Activated CD8-positive, alpha-beta T cell treated with anti-CD3 and anti-CD28 coated beads for 36 hours (primary cell): ENCODE data around the gene SRL. TPM values are rescaled to one million over a fixed set of nuclear protein-coding genes. Genes with fewer than 3 reads are reported as not detected.

ENCODE experiments used
- ATAC-seq: fragments of 200-7000 bp; cut with Tn5 transposase; one replicate; pipeline ENCODE4 v1.10.0; 2021; ENCODE audit warnings: mild to moderate bottlenecking, moderate library complexity
- CTCF ChIA-PET: fragments of 350-600 bp; sonication (Branson Sonifier 250); formaldehyde crosslinking; loops from one replicate; lab custom pipeline; 2021; ENCODE audit warnings: antibody characterized with exemption; lab: Charles Lee
- POLR2A ChIA-PET: fragments of 350-600 bp; sonication (Branson Sonifier 250); formaldehyde crosslinking; loops from one replicate; lab custom pipeline; 2021; ENCODE audit warnings: antibody characterized with exemption; lab: Charles Lee
- DNase-seq: peaks from one replicate; pipeline ENCODE4 v3.0.0-alpha.2; 2020
- H3K27ac Mint-ChIP-seq: one replicate; pipeline ENCODE4 v1.8.0; 2021; ENCODE audit warnings: mild to moderate bottlenecking, mixed read lengths
- H3K27me3 Mint-ChIP-seq: one replicate; pipeline ENCODE4 v1.8.0; 2021; ENCODE audit warnings: mixed read lengths
- H3K36me3 Mint-ChIP-seq: one replicate; pipeline ENCODE4 v1.8.0; 2021; ENCODE audit warnings: low read depth, mixed read lengths
- H3K4me1 Mint-ChIP-seq: one replicate; pipeline ENCODE4 v1.8.0; 2021; ENCODE audit warnings: low read depth, mixed read lengths
- H3K4me3 Mint-ChIP-seq: one replicate; pipeline ENCODE4 v1.8.0; 2021; ENCODE audit warnings: mild to moderate bottlenecking, moderate library complexity, mixed read lengths
- H3K9me3 Mint-ChIP-seq: one replicate; pipeline ENCODE4 v1.8.0; 2021; ENCODE audit warnings: mixed read lengths
- intact Hi-C: fragments of 100-400 bp; cut with micrococcal nuclease; formaldehyde crosslinking; loops from one replicate; pipeline ENCODE4 v1.10.0; 2022
- total RNA-seq, 2 experiments: library from RNA; stranded (reverse); gene quantifications; one replicate each; pipeline ENCODE4 v1.2.3, GENCODE V29; 2021
- TF ChIP-seq, protein P1 (sequence below): fragments of 200-600 bp; IDR thresholded peaks from one replicate; pipeline ENCODE4 v1.8.0; 2022; ENCODE audit warnings: antibody characterized with exemption, mild to moderate bottlenecking

Gene SRL
- total RNA-seq, 2 experiments from 2014 or later = not detected

- Mint-ChIP-seq H3K4me3 (no peak overlapping the region), H3K4me1 (no peaks in the 10 kb centered on the region), H3K27ac (no peak overlapping the region), H3K27me3 (peaks cover 3% of the 10 kb centered on the region), H3K36me3 (no peaks in the 10 kb centered on the region), H3K9me3 (no peaks in the 10 kb centered on the region)
- TF ChIP-seq, protein P1, sequence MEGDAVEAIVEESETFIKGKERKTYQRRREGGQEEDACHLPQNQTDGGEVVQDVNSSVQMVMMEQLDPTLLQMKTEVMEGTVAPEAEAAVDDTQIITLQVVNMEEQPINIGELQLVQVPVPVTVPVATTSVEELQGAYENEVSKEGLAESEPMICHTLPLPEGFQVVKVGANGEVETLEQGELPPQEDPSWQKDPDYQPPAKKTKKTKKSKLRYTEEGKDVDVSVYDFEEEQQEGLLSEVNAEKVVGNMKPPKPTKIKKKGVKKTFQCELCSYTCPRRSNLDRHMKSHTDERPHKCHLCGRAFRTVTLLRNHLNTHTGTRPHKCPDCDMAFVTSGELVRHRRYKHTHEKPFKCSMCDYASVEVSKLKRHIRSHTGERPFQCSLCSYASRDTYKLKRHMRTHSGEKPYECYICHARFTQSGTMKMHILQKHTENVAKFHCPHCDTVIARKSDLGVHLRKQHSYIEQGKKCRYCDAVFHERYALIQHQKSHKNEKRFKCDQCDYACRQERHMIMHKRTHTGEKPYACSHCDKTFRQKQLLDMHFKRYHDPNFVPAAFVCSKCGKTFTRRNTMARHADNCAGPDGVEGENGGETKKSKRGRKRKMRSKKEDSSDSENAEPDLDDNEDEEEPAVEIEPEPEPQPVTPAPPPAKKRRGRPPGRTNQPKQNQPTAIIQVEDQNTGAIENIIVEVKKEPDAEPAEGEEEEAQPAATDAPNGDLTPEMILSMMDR = no peak
- DNase-seq = no peak
- ChIA-PET CTCF (interaction anchor here (2.1 kb wide), 1 partner anchor 194 kb away, joined by 5 read pairs; no protein-coding TSS in a partner anchor), POLR2A (no interaction called here)
- ATAC-seq = no peak
- intact Hi-C loops = no loop called here
Measured at GRCh38 chr16:4176906-4177417, 64.9 kb downstream of the SRL start.

DNA sequence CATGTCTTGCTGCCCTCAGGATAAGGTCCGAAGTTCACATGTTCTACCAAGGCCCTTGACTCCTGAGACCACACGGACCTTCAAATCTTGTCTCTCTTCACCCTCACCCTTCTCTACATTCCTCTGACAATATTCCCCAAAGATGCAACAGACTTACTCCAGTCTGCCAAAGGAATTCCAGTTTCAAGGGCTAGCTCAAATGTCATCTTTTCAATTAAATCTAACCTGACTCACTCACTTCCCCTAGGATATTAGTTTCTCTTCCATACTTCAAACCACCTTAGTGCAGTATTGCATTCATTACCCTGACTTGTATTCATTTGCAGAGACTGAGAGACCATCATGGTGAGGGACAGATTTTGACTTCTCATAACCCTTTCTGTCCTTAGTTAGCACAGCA is 66.0 kb downstream of the SRL start:
- TF ChIP-seq, protein P1 = no peak
- CTCF ChIA-PET = interaction anchor here (2.1 kb wide), 1 partner anchor 193 kb away, joined by 5 read pairs; no protein-coding TSS in a partner anchor
- Mint-ChIP-seq H3K36me3 (no peaks in the 10 kb centered on the region), H3K27ac (no peak overlapping the region), H3K27me3 (peaks cover 3% of the 10 kb centered on the region), H3K4me1 (no peaks in the 10 kb centered on the region), H3K4me3 (no peak overlapping the region), H3K9me3 (no peaks in the 10 kb centered on the region)
- POLR2A ChIA-PET = interaction anchor here (0.5 kb wide), 1 partner anchor 35 kb away, joined by 4 read pairs; no protein-coding TSS in a partner anchor
- DNase-seq (no peak), ATAC-seq (no peak)
- intact Hi-C loops = no loop called here

DNA sequence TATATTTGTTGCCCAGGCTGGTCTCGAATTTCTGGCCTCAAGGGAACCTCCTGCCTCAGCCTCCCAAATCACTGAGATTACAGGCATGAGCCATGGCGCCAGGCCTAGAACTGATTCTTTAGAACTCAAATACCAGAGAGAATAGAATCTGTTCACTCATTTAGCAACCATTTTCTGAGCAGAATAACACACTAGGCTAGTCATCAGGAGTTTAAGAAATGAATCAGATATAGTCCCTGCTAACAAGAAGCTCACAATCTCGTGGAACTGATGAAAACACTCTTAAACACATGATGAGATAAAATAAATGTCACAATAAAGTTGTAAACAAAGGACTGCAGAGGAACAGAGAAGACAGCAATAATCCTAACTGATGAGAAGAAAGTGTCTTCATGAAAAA is 69.8 kb downstream of the SRL start:
- no peaks in the 10 kb centered on the region for H3K4me1 Mint-ChIP-seq
- DNase-seq (no peak), ATAC-seq (no peak)
- no peak overlapping the region for H3K4me3 Mint-ChIP-seq
- H3K27me3 Mint-ChIP-seq = peaks cover 3% of the 10 kb centered on the region
- TF ChIP-seq, protein P1 = no peak
- H3K27ac Mint-ChIP-seq = no peak overlapping the region
- H3K36me3 Mint-ChIP-seq = no peaks in the 10 kb centered on the region
- intact Hi-C loops = no loop called here
- no peaks in the 10 kb centered on the region for H3K9me3 Mint-ChIP-seq
- ChIA-PET POLR2A (no interaction called here), CTCF (interaction anchor here (1.7 kb wide), 1 partner anchor 189 kb away, joined by 4 read pairs; no protein-coding TSS in a partner anchor)

DNA sequence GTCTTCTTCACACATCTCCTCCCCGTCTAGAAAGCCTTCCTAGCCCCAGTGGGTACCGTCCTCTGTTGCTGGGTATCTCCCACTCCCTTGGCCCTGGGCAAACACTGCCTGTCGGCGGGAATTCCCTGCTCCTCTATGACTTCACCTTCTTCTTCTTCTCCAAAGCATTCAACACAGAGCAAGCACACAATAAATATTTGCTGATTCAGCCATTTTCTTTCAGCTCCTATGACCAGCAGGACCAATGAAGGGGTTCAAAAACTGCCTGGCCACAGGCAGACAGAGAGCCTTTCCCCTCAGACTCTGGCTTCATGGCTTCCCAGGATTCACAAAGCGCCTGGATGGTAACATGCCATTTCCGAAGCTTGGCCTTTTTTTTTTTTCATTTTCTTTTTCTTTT is 72.5 kb downstream of the SRL start:
- Mint-ChIP-seq H3K4me1 (no peaks in the 10 kb centered on the region), H3K4me3 (no peak overlapping the region), H3K27ac (no peak overlapping the region), H3K27me3 (no peaks in the 10 kb centered on the region), H3K9me3 (no peaks in the 10 kb centered on the region), H3K36me3 (no peaks in the 10 kb centered on the region)
- ChIA-PET POLR2A (no interaction called here), CTCF (interaction anchor here (1.0 to 1.5 kb wide), 2 partner anchors 186 to 230 kb away, joined by 3 read pairs; no protein-coding TSS in a partner anchor)
- intact Hi-C loops = no loop called here
- no peak for ATAC-seq
- TF ChIP-seq, protein P1 = no peak
- no peak for DNase-seq

DNA sequence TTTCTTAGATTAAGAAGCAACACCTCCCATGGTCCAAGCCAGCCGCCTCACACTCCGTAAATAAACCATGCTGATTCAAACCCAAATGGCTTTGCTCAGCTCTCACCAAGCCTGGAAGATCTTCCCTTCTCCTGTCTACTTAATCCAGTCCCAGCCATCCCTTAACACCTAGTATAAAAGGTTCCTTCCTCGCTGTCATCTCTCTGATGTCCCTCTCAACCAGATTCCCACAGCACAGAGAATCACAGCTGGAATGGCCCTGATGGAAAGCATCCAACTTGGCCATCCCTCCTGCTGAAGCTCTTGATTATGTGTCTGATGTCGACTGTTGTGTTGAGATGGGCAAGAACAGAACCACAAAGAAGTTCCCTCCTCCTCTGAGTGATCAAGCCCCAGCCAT is 75.1 kb downstream of the SRL start:
- Mint-ChIP-seq H3K4me1 (no peaks in the 10 kb centered on the region), H3K4me3 (no peak overlapping the region), H3K36me3 (no peaks in the 10 kb centered on the region), H3K27me3 (no peaks in the 10 kb centered on the region), H3K9me3 (no peaks in the 10 kb centered on the region), H3K27ac (no peak overlapping the region)
- DNase-seq (no peak), ATAC-seq (no peak)
- ChIA-PET POLR2A (no interaction called here), CTCF (no interaction called here)
- TF ChIP-seq, protein P1 = no peak
- intact Hi-C loops = no loop called here
